K562 (cell line): Measurements from ENCODE around the gene RNPEP. TPM values are rescaled to one million over a fixed set of nuclear protein-coding genes. Genes with fewer than 3 reads are reported as not detected.

ENCODE experiments used
- CEBPG ChIP-seq, 3 experiments: fragments of 200-800 bp in 1 of 3; sonication (Bioruptor generic) in 1 of 3; sonication (generic) in 1 of 3; formaldehyde crosslinking in 1 of 3; IDR thresholded peaks in 2 of 3; conservative IDR thresholded peaks in 1 of 3; 2 replicates each; pipeline versions ENCODE4 v1.6.1 to v1.8.0; 2016 to 2022; ENCODE audit warnings: missing compliant biosample characterization in 2 of 3, missing genetic modification characterization in 2 of 3, mild to moderate bottlenecking in 1 of 3, missing genetic modification reagents in 1 of 3
- HNRNPL ChIP-seq: fragments of 200-400 bp; formaldehyde crosslinking; IDR thresholded peaks from 2 replicates; pipeline ENCODE4 v1.6.1; 2017; ENCODE audit warnings: low read depth, mild to moderate bottlenecking, low read length
- PHF21A ChIP-seq: fragments of 450-650 bp; IDR thresholded peaks from 2 replicates; pipeline ENCODE4 v1.6.1; 2017; ENCODE audit warnings: low read depth, borderline replicate concordance
- POLR3A ChIP-seq: IDR thresholded peaks from 2 replicates; pipeline ENCODE4 v1.6.1; 2011; ENCODE audit warnings: borderline replicate concordance, mild to moderate bottlenecking, moderate library complexity; ENCODE audit not compliant: insufficient read length, insufficient read depth; ENCODE audit errors: extremely low read depth
- SMARCB1 ChIP-seq: IDR thresholded peaks from 2 replicates; pipeline ENCODE4 v1.6.1; 2011; ENCODE audit warnings: improper control_type of control experiment, low read depth; ENCODE audit not compliant: insufficient read length
- XRCC5 ChIP-seq: fragments of 200-400 bp; formaldehyde crosslinking; IDR thresholded peaks from 2 replicates; pipeline ENCODE4 v1.6.1; 2017; ENCODE audit warnings: low read depth, mild to moderate bottlenecking, low read length
- ZBTB17 ChIP-seq: fragments of 450-650 bp; formaldehyde crosslinking; IDR thresholded peaks from 2 replicates; pipeline ENCODE4 v1.4.0; 2020; ENCODE audit warnings: mild to moderate bottlenecking
- ZNF41 ChIP-seq: fragments of 250-450 bp; sonication (Bioruptor Pico); conservative IDR thresholded peaks from 2 replicates; pipeline ENCODE4 v1.4.0; 2020; ENCODE audit warnings: mild to moderate bottlenecking
- ZNF668 ChIP-seq: fragments of 250-450 bp; sonication (Bioruptor Pico); IDR thresholded peaks from 2 replicates; pipeline ENCODE4 v1.8.0; 2022; ENCODE audit warnings: mild to moderate bottlenecking, inconsistent platforms
- polyA plus RNA-seq, 8 experiments: library from polyadenylated mRNA; depleted of rRNA in 4 of 8; stranded (reverse) in 5 of 8; unstranded in 3 of 8; fragments of >200 nt; fragmentation: Nextera tagmentation in 2 of 8; fragmentation: Illumina TruSeq in 1 of 8; extraction: Ambion mirVana in 2 of 8; extraction: Trizol in 1 of 8; gene quantifications; 2 replicates each; pipeline versions ENCODE4 v1.2.1 to v1.2.3, GENCODE V29; 2011 to 2014; ENCODE audit warnings: inconsistent platforms in 1 of 8, missing spikeins in 1 of 8
- total RNA-seq, 7 experiments: library from RNA; depleted of rRNA in 6 of 7; stranded (reverse); fragments of >200 nt in 6 of 7; fragmentation: Illumina TruSeq in 2 of 7; extraction: Trizol in 2 of 7; gene quantifications; 2 replicates each; pipeline versions ENCODE4 v1.2.1 to v1.2.3, GENCODE V29; 2011 to 2021; ENCODE audit warnings: low replicate concordance in 1 of 7
- TF ChIP-seq, protein P1 (sequence below): fragments of 450-650 bp; IDR thresholded peaks from 2 replicates; pipeline ENCODE4 v1.6.1; 2016; ENCODE audit warnings: mild to moderate bottlenecking, moderate library complexity
- TF ChIP-seq, protein P2 (sequence below): fragments of 450-650 bp; IDR thresholded peaks from 2 replicates; pipeline ENCODE4 v1.6.1; 2017; ENCODE audit warnings: mild to moderate bottlenecking, moderate library complexity
- TF ChIP-seq, protein P3 (sequence below): fragments of 450-650 bp; IDR thresholded peaks from 2 replicates; pipeline ENCODE4 v1.6.1; 2016; ENCODE audit warnings: mild to moderate bottlenecking

Gene RNPEP
- total and polyA plus RNA-seq, 9 of the 15 experiments (the other 6 are each of a cell fraction or from before 2014, with no cell fraction given), result 27.5 to 131 (median 63.4) TPM

DNA sequence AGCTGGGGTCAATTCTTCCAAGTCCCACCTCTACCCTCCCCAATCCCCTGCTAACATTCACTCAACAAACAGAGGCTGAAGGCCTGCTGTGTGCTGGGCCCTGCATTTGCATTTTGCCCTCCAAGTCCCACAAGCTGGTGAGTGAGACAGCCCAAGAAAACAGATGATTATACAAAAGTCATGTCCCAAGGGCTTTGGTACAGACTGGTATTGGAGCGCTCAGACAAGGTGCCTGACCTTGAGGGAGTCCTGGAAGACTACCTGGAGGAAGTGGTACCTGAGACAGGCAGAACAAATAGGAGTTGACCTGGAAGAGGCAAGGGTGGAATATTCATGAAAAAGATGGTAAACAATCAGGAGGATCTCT lies 40.3 kb upstream of the RNPEP start (continued):
- TF ChIP-seq XRCC5 (peak; percentile 27; the same call in 1 of the 2 replicates), ZBTB17 (CRISPR knock-in tag) (no peak), PHF21A (no peak), ZNF41 (CRISPR knock-in tag) (no peak), POLR3A (no peak), SMARCB1 (no peak), ZNF668 (CRISPR knock-in tag) (no peak), CEBPG (CRISPR knock-in tag; IDR thresholded peaks at IDR 0.05) (no peak), CEBPG (tag; conservative IDR thresholded peaks at IDR 0.05 in 1 of 2, IDR thresholded peaks at IDR 0.05 in 1 of 2) (no peak), HNRNPL (no peak)
- TF ChIP-seq, protein P1, sequence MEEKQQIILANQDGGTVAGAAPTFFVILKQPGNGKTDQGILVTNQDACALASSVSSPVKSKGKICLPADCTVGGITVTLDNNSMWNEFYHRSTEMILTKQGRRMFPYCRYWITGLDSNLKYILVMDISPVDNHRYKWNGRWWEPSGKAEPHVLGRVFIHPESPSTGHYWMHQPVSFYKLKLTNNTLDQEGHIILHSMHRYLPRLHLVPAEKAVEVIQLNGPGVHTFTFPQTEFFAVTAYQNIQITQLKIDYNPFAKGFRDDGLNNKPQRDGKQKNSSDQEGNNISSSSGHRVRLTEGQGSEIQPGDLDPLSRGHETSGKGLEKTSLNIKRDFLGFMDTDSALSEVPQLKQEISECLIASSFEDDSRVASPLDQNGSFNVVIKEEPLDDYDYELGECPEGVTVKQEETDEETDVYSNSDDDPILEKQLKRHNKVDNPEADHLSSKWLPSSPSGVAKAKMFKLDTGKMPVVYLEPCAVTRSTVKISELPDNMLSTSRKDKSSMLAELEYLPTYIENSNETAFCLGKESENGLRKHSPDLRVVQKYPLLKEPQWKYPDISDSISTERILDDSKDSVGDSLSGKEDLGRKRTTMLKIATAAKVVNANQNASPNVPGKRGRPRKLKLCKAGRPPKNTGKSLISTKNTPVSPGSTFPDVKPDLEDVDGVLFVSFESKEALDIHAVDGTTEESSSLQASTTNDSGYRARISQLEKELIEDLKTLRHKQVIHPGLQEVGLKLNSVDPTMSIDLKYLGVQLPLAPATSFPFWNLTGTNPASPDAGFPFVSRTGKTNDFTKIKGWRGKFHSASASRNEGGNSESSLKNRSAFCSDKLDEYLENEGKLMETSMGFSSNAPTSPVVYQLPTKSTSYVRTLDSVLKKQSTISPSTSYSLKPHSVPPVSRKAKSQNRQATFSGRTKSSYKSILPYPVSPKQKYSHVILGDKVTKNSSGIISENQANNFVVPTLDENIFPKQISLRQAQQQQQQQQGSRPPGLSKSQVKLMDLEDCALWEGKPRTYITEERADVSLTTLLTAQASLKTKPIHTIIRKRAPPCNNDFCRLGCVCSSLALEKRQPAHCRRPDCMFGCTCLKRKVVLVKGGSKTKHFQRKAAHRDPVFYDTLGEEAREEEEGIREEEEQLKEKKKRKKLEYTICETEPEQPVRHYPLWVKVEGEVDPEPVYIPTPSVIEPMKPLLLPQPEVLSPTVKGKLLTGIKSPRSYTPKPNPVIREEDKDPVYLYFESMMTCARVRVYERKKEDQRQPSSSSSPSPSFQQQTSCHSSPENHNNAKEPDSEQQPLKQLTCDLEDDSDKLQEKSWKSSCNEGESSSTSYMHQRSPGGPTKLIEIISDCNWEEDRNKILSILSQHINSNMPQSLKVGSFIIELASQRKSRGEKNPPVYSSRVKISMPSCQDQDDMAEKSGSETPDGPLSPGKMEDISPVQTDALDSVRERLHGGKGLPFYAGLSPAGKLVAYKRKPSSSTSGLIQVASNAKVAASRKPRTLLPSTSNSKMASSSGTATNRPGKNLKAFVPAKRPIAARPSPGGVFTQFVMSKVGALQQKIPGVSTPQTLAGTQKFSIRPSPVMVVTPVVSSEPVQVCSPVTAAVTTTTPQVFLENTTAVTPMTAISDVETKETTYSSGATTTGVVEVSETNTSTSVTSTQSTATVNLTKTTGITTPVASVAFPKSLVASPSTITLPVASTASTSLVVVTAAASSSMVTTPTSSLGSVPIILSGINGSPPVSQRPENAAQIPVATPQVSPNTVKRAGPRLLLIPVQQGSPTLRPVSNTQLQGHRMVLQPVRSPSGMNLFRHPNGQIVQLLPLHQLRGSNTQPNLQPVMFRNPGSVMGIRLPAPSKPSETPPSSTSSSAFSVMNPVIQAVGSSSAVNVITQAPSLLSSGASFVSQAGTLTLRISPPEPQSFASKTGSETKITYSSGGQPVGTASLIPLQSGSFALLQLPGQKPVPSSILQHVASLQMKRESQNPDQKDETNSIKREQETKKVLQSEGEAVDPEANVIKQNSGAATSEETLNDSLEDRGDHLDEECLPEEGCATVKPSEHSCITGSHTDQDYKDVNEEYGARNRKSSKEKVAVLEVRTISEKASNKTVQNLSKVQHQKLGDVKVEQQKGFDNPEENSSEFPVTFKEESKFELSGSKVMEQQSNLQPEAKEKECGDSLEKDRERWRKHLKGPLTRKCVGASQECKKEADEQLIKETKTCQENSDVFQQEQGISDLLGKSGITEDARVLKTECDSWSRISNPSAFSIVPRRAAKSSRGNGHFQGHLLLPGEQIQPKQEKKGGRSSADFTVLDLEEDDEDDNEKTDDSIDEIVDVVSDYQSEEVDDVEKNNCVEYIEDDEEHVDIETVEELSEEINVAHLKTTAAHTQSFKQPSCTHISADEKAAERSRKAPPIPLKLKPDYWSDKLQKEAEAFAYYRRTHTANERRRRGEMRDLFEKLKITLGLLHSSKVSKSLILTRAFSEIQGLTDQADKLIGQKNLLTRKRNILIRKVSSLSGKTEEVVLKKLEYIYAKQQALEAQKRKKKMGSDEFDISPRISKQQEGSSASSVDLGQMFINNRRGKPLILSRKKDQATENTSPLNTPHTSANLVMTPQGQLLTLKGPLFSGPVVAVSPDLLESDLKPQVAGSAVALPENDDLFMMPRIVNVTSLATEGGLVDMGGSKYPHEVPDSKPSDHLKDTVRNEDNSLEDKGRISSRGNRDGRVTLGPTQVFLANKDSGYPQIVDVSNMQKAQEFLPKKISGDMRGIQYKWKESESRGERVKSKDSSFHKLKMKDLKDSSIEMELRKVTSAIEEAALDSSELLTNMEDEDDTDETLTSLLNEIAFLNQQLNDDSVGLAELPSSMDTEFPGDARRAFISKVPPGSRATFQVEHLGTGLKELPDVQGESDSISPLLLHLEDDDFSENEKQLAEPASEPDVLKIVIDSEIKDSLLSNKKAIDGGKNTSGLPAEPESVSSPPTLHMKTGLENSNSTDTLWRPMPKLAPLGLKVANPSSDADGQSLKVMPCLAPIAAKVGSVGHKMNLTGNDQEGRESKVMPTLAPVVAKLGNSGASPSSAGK, result no peak
- TF ChIP-seq, protein P2, sequence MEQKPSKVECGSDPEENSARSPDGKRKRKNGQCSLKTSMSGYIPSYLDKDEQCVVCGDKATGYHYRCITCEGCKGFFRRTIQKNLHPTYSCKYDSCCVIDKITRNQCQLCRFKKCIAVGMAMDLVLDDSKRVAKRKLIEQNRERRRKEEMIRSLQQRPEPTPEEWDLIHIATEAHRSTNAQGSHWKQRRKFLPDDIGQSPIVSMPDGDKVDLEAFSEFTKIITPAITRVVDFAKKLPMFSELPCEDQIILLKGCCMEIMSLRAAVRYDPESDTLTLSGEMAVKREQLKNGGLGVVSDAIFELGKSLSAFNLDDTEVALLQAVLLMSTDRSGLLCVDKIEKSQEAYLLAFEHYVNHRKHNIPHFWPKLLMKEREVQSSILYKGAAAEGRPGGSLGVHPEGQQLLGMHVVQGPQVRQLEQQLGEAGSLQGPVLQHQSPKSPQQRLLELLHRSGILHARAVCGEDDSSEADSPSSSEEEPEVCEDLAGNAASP, result no peak
- TF ChIP-seq, protein P3, sequence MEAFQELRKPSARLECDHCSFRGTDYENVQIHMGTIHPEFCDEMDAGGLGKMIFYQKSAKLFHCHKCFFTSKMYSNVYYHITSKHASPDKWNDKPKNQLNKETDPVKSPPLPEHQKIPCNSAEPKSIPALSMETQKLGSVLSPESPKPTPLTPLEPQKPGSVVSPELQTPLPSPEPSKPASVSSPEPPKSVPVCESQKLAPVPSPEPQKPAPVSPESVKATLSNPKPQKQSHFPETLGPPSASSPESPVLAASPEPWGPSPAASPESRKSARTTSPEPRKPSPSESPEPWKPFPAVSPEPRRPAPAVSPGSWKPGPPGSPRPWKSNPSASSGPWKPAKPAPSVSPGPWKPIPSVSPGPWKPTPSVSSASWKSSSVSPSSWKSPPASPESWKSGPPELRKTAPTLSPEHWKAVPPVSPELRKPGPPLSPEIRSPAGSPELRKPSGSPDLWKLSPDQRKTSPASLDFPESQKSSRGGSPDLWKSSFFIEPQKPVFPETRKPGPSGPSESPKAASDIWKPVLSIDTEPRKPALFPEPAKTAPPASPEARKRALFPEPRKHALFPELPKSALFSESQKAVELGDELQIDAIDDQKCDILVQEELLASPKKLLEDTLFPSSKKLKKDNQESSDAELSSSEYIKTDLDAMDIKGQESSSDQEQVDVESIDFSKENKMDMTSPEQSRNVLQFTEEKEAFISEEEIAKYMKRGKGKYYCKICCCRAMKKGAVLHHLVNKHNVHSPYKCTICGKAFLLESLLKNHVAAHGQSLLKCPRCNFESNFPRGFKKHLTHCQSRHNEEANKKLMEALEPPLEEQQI, result no peak
